Uterus (tissue), 4 donors: Measurements from ENCODE around the gene E4F1. TPM values are rescaled to one million over a fixed set of nuclear protein-coding genes. Genes with fewer than 3 reads are reported as not detected.
"Not testable (repeated sequence)": the region's sequence is repeated elsewhere in the genome, so short reads cannot be mapped to it uniquely, and the experiment has no call there.

Experiments
- DNase-seq, 2 donors: peaks; one replicate each; pipeline ENCODE4 v3.0.0-alpha.2; 2019 to 2020
- H3K27ac ChIP-seq, 2 donors: fragments of 200-600 bp; sonication (generic); 1 replicate in 1 of 2; 2 replicates in 1 of 2; pipeline ENCODE4 v1.5.1; 2016 to 2018
- H3K27me3 ChIP-seq, 2 donors: fragments of 200-600 bp; sonication (generic); one replicate each; pipeline ENCODE4 v1.5.1; 2018 to 2019; ENCODE audit warnings: control low read depth in 1 of 2
- H3K36me3 ChIP-seq, 2 donors: fragments of 200-600 bp; sonication (generic); one replicate each; pipeline ENCODE4 v1.5.1; 2019; ENCODE audit warnings: control low read depth in 1 of 2
- H3K4me1 ChIP-seq, 2 donors: fragments of 200-600 bp; sonication (generic); one replicate each; pipeline ENCODE4 v1.5.1; 2018 to 2019; ENCODE audit warnings: control low read depth in 1 of 2
- H3K4me3 ChIP-seq, 2 donors: fragments of 200-600 bp; sonication (generic); 1 replicate in 1 of 2; 2 replicates in 1 of 2; pipeline ENCODE4 v1.5.1; 2018 to 2019; ENCODE audit warnings: mild to moderate bottlenecking in 1 of 2
- H3K9me3 ChIP-seq, 2 donors: fragments of 200-600 bp; sonication (generic); one replicate each; pipeline ENCODE4 v1.5.1; 2019; ENCODE audit warnings: control low read depth in 1 of 2
- POLR2A ChIP-seq, 2 donors: fragments of 450-650 bp; IDR thresholded peaks; one replicate each; pipeline ENCODE4 v1.6.1; 2016; ENCODE audit warnings: antibody characterized with exemption in 2 of 2, mild to moderate bottlenecking in 1 of 2, moderate library complexity in 1 of 2
- intact Hi-C: fragments of 100-400 bp; cut with DNase I; formaldehyde crosslinking; loops from one replicate; pipeline ENCODE4 v1.15.1; 2023; ENCODE audit warnings: low total_unique reads
- total RNA-seq, 4 donors: library from RNA; depleted of rRNA in 3 of 4; stranded (reverse); fragments of >200 nt in 3 of 4; gene quantifications; one replicate each; pipeline versions ENCODE4 v1.1.0 to v1.2.4, GENCODE V29; 2014 to 2023
- TF ChIP-seq, protein P1 (sequence below), 4 experiments: fragments of 200-600 bp in 2 of 4; fragments of 450-650 bp in 2 of 4; sonication (generic) in 2 of 4; IDR thresholded peaks; one replicate each; pipeline ENCODE4 v1.5.1; 2016 to 2019; ENCODE audit warnings: antibody characterized with exemption in 4 of 4, mild to moderate bottlenecking in 2 of 4, moderate library complexity in 1 of 4
- donor health status: DM: yes; HTN: yes; CAD: no.

E4F1 gene
- total RNA-seq, 4 donors from 2014 or later, result 8.2 to 41.8 (median 29.9) TPM

DNA sequence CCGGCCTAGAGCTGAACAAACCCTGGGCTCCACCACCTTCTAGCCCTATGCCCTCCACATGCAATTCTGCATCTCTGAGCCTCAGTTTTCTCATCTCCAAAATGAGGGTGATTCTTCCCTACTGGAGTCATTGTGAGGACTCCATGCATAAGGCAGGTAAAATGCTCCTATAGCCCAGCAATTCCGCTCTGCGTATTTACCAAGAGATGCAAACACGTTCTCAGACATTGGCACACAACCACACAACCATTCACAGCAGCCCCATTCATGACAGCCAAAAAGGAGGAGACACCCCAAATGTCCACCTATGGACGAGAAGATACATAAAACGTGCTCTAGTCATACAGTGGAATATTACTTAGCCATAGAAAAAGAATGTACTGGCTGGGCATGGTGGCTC, 23.1 kb upstream of the E4F1 start:
- no peaks in the 10 kb centered on the region for H3K36me3 ChIP-seq
- no peak for DNase-seq

DNA sequence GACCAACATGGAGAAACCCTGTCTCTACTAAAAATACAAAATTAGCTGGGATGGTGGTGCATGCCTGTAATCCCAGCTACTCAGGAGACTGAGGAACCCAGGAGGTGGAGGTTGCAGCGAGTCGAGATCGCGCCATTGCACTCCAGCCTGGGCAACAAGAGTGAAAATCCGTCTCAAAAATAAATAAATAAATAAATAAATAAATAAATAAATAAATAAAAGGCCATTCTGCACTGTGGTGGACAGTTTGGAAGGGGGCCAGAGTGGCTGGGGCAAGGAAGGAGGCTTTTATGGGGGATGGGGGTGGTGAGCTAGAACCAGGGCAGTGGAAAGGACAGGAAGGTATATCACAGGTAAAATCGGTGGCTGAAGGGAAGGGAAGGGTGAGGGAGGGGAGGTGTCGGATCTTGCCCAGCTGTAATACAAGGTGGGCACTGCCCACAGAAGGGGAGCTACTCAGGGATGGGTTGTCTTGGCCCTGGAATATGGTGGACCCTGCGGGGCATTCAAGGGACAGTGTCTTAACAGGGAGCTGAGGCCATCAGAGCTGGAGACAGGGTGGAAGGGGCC, 20.2 kb upstream of the E4F1 start:
- H3K27ac ChIP-seq, H3K4me1 ChIP-seq, H3K9me3 ChIP-seq, H3K4me3 ChIP-seq, intact Hi-C loops, H3K36me3 ChIP-seq, DNase-seq, H3K27me3 ChIP-seq: not testable (repeated sequence)

More for the DNA sequence above, 23.1 kb upstream of the E4F1 start:
- Histone ChIP-seq H3K9me3 (no peaks in the 10 kb centered on the region), H3K4me3 (no peak overlapping the region), H3K27me3 (peaks cover 6% of the 10 kb centered on the region in 2 donors), H3K4me1 (peaks cover 0 to 8% of the 10 kb centered on the region in 2 donors), H3K27ac (no peak overlapping the region)
- intact Hi-C loops, result no loop called here
- TF ChIP-seq, protein P1, sequence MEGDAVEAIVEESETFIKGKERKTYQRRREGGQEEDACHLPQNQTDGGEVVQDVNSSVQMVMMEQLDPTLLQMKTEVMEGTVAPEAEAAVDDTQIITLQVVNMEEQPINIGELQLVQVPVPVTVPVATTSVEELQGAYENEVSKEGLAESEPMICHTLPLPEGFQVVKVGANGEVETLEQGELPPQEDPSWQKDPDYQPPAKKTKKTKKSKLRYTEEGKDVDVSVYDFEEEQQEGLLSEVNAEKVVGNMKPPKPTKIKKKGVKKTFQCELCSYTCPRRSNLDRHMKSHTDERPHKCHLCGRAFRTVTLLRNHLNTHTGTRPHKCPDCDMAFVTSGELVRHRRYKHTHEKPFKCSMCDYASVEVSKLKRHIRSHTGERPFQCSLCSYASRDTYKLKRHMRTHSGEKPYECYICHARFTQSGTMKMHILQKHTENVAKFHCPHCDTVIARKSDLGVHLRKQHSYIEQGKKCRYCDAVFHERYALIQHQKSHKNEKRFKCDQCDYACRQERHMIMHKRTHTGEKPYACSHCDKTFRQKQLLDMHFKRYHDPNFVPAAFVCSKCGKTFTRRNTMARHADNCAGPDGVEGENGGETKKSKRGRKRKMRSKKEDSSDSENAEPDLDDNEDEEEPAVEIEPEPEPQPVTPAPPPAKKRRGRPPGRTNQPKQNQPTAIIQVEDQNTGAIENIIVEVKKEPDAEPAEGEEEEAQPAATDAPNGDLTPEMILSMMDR (IDR thresholded peaks at IDR 0.05), result no peak
- TF ChIP-seq POLR2A (IDR thresholded peaks at IDR 0.05), result no peak

DNA sequence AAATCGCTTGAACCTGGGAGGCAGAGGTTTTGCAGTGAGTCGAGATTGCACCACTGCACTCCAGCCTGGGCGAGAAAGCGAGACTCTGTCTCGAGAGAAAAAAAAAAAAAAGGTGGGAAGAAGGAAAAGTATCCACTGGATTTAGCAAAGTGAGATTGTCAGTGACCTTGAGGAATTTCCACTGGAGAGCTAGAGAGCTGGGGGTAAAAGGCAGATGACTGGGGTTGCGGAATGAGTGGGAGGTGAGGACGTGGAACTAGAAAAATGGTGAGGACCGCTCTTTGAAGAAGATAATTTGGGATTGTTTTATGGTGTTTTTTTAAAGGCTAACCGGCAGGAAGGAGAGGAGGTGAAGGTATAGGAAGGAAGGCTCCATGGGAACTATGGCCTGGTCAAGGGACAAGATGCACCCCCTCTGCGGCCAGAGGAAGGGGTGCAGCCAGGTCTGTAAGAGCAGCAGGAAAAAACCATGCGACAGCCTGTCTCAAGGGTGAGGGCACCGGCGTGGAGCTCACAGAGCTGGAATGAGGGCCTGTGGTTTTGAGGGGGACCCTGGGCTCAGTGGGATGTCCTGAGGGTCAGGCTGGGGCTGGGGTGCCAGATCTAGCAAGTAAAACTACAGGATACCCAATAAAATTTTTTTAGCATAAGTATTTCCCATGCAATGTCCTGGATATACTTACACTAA, 18.8 kb upstream of the E4F1 start:
- Histone ChIP-seq H3K27me3 (no peaks in the 10 kb centered on the region), H3K27ac (peak overlapping the region; percentile 96 to 99), H3K9me3 (no peaks in the 10 kb centered on the region), H3K4me1 (peaks cover 0 to 3% of the 10 kb centered on the region in 2 donors), H3K36me3 (no peaks in the 10 kb centered on the region), H3K4me3 (peak overlapping the region; percentile 65 to 78)
- no peak for DNase-seq
- intact Hi-C loops, result no loop called here
- TF ChIP-seq, protein P1 (IDR thresholded peaks at IDR 0.05), result no peak
- TF ChIP-seq POLR2A (IDR thresholded peaks at IDR 0.05), result no peak

DNA sequence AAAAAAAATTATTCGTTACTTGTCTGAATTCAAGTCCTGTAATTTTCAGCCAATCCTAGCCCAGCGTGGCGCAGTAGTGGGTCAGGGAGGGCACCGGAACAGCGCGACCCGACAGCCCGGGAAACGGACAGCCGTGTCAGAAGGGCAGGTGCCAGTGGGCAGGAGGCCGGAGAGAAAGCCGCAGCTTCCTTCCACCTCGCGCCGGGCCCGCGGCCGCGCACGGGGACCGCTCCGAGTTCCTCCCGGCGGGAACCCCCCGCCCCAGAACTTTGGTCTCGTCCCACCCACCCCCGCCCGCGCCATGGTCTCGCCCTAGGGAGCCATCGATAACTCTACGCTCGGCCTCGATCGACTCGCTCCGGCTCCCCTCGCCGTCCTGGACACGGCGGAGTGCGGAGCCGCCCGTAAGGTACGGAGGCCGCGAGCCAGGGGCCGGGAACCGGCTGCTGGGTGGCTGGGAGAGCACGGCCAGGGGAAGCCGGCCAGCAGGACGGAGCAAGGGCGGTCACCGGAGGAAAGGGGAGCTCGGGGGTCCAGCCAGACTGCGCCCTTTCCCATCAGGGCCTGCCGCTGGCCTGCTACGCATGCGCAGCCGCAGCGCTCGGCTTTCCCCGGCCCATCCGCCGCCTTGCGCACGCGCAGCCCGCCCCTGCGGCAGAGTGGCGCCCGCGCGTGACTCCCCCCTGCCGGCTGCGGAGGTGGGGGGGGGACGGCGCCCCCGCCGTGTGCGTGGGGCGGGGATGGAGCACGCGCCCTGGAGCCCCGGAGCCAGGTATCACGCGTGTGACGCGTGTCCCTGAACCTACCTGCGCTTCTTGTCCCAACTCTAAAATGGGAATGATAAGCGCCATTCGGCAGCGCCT, 18.1 kb upstream of the E4F1 start, which contains the start of gene MLST8:
TSS of gene MLST8 (plus strand) at position 351 of the 863 bp plus-strand sequence. CDS start 632 bp downstream, outside the sequence.
- Histone ChIP-seq H3K4me1 (peaks cover 0 to 3% of the 10 kb centered on the region in 2 donors), H3K9me3 (no peaks in the 10 kb centered on the region), H3K27me3 (no peaks in the 10 kb centered on the region), H3K27ac (peak within 1 kb of the TSS; percentile 96 to 99), H3K4me3 (peak within 1 kb of the TSS; percentile 65 to 78), H3K36me3 (no peaks in the 10 kb centered on the region)
- TF ChIP-seq, protein P1 (IDR thresholded peaks at IDR 0.05), result peak in 2 of 4 experiments; percentile 16 to 37
- peak; percentile 42 to 88 for TF ChIP-seq POLR2A (IDR thresholded peaks at IDR 0.05)
- intact Hi-C loops, result no loop called here
- DNase-seq, result peak; percentile 82 to 89

DNA sequence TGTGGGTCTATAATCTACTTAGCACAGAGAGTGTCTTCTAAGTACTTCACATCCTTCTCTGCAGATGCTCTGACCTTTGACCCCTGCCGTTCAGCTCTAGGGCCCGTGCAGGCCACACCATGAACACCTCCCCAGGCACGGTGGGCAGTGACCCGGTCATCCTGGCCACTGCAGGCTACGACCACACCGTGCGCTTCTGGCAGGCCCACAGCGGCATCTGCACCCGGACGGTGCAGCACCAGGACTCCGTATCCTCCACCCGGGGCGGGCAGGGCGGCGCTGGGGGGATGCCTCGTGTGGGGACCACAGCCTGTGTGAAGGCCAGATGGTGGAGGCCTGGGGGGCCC, 17.5 kb upstream of the E4F1 start:
- peak overlapping the region; percentile 65 to 78 for H3K4me3 ChIP-seq
- H3K4me1 ChIP-seq, result peaks cover 0 to 3% of the 10 kb centered on the region in 2 donors
- DNase-seq, result no peak
- intact Hi-C loops, result no loop called here
- H3K36me3 ChIP-seq, result no peaks in the 10 kb centered on the region
- H3K9me3 ChIP-seq, result no peaks in the 10 kb centered on the region
- peak overlapping the region; percentile 96 to 99 for H3K27ac ChIP-seq
- TF ChIP-seq, protein P1 (IDR thresholded peaks at IDR 0.05), result no peak
- no peak for TF ChIP-seq POLR2A (IDR thresholded peaks at IDR 0.05)
- H3K27me3 ChIP-seq, result no peaks in the 10 kb centered on the region
